SK-N-MC (cell line): ENCODE measurements around the gene USB1.

Experiments used
- DNase-seq: peaks from one replicate; pipeline ENCODE4 v3.0.0-alpha.2; 2011; ENCODE audit warnings: low read depth, low spot score
- H3K27ac ChIP-seq: fragments of 200-600 bp; sonication (generic); 2 replicates; pipeline ENCODE4 v1.5.1; 2016; ENCODE audit warnings: mixed run types
- H3K36me3 ChIP-seq: fragments of 200-600 bp; sonication (generic); 2 replicates; pipeline ENCODE4 v1.6.1; 2017; ENCODE audit warnings: antibody characterized with exemption, low read length, mixed read lengths; ENCODE audit not compliant: insufficient read depth
- H3K4me3 ChIP-seq: fragments of 200-600 bp; sonication (generic); 2 replicates; pipeline ENCODE4 v1.5.1; 2016
- H3K9ac ChIP-seq: fragments of 200-600 bp; sonication (generic); 2 replicates; pipeline ENCODE4 v1.8.0; 2017; ENCODE audit warnings: mixed run types, mixed read lengths; ENCODE audit not compliant: insufficient read length
- H3K9me3 ChIP-seq: fragments of 200-600 bp; sonication (generic); 2 replicates; pipeline ENCODE4 v1.6.1; 2017; ENCODE audit warnings: low read depth, mild to moderate bottlenecking, antibody characterized with exemption, low read length, moderate library complexity, mixed read lengths
- EZH2 ChIP-seq: fragments of 200-600 bp; sonication (generic); IDR thresholded peaks from one replicate; pipeline ENCODE4 v1.6.1; 2017; ENCODE audit warnings: antibody characterized with exemption
- FOXP2 ChIP-seq: optimal IDR thresholded peaks from 2 replicates; pipeline ENCODE3; 2011; ENCODE audit warnings: mild to moderate bottlenecking, moderate library complexity; ENCODE audit not compliant: insufficient read depth; ENCODE audit errors: extremely low read length, control extremely low read depth
- POLR2AphosphoS5 ChIP-seq: IDR thresholded peaks from 2 replicates; pipeline ENCODE4 v1.6.1; 2012; ENCODE audit warnings: mild to moderate bottlenecking, low read depth, low read length, borderline replicate concordance

The USB1 gene

DNA sequence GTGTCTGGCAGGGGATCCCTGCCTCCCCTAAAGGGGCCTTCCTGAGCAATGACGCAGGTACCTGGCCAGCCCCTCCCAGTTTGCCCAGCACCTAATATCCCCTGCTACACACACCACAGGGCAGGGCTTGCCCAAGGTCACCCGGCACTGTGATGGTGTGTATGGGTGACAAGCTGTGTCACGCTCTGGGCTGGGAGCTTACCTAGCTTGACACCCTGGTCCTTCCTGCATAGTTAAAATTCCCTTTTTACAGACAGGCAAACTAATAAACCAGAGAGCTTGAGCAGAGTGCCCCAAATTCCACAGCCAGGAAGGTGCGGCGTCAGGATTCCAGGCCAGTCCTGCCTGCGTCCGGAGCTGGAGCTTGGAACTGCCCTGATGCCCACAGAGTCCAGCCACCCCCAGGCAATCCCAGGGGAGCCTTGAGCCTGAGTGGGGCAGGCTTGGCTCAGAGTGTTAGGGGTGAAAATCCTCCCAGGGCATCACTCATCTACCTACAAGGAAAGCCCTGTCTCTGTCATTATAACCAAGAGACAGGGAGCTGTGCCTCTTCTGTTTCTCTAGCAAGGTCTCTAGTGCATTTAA is 42.5 kb downstream of the USB1 start:
- DNase-seq: no peak
- Histone ChIP-seq H3K9me3 (no peaks in the 10 kb centered on the region), H3K9ac (no peak overlapping the region), H3K4me3 (no peak overlapping the region), H3K27ac (no peak overlapping the region), H3K36me3 (no peaks in the 10 kb centered on the region)
- TF ChIP-seq FOXP2 (no peak), EZH2 (no peak), POLR2AphosphoS5 (no peak)

DNA sequence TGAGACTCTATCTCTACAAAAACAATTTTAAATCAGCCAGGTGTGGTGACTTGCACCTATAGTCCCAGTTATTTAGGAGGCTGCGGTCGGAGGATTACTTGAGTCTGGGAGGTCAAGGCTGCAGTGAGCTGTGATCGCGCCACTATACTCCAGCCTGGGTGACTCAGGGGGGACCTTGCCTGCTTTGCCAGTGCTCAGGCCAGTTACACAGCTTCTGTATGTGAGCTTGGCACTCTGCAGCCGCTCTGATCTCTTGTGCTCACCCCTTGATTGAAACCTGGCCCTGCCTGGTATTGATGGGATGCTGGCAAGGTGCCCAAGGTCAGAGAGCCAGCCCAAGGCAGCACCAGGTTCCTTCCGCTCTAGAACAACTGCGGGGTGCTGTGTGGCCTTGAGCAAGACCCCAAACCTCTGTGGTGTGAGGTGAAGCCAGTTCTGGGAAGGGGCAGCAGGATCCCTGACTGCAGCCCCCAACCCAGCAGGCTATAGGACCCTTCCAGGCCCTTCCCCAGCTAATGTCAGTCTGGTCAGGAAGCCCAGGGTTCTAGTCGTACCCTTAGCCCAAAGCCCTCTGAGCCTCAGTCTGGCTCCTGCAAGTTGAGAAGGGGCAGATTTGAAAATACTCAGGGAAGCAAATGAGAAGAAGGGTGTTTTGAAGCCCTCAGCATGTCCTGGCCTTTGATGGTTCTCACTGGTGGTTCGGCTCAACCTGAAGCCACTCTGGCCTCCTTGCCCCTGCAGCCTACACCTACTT is 43.2 kb downstream of the USB1 start:
- Histone ChIP-seq H3K4me3 (no peak overlapping the region), H3K27ac (no peak overlapping the region), H3K9ac (no peak overlapping the region), H3K36me3 (no peaks in the 10 kb centered on the region), H3K9me3 (no peaks in the 10 kb centered on the region)
- DNase-seq: no peak
- TF ChIP-seq POLR2AphosphoS5 (no peak), EZH2 (no peak), FOXP2 (no peak)

- H3K4me3 ChIP-seq: no peak overlapping the region
- H3K9me3 ChIP-seq: no peaks in the 10 kb centered on the region
- H3K36me3 ChIP-seq: no peaks in the 10 kb centered on the region
- H3K27ac ChIP-seq: no peak overlapping the region
- TF ChIP-seq FOXP2 (no peak), POLR2AphosphoS5 (no peak), EZH2 (no peak)
- no peak overlapping the region for H3K9ac ChIP-seq
- DNase-seq: no peak
Observed at GRCh38 chr16:58045096-58045495, 43.9 kb downstream of the USB1 start.

DNA sequence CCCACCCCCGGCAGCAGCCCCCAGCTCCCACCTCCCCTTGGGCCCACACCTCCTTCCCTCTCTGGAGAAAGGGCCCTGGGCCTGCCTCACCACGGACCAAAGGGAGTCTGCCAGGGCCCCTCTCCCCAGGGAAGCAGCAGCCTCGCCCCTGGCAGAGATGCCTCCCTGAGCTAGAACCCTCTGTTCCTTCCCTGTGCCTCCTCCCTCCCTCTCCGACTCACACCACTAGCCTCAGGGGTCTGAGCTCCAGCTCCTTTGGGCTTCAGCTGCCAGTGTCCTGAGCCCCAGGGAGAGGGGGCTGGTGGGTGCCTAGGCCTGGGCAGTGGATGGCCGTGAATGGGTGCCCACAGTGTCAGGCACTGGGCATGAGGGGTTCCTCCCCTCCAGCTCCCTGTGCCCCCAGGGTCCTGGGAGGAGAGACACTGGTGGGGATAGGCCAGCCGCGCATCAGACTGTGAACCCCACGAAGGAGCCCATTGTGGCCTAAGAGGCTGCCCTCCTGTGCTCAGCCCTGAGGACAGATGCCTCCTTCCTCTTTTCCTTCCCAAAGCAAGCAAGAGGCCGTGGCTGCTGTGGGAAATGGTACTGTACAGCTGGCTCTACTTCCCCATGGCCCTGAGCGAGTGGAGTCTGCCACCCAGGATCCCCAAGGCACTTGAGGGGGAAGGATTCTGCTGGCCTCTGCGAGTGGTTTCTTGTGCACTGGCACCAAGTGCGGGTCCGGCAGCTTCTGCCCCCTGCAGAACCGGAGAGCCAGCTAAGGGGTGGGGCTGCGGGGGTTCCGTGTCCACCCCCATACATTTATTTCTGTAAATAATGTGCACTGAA is 45.1 kb downstream of the USB1 start:
- TF ChIP-seq EZH2 (no peak), FOXP2 (no peak), POLR2AphosphoS5 (no peak)
- Histone ChIP-seq H3K27ac (no peak overlapping the region), H3K9me3 (no peaks in the 10 kb centered on the region), H3K4me3 (no peak overlapping the region), H3K36me3 (no peaks in the 10 kb centered on the region), H3K9ac (no peak overlapping the region)
- no peak for DNase-seq

- Histone ChIP-seq H3K9ac (no peak overlapping the region), H3K4me3 (no peak overlapping the region), H3K27ac (no peak overlapping the region), H3K36me3 (no peaks in the 10 kb centered on the region), H3K9me3 (no peaks in the 10 kb centered on the region)
- DNase-seq: no peak
- TF ChIP-seq POLR2AphosphoS5 (no peak), FOXP2 (no peak), EZH2 (no peak)
Observed at GRCh38 chr16:58046936-58047335, 45.7 kb downstream of the USB1 start.

DNA sequence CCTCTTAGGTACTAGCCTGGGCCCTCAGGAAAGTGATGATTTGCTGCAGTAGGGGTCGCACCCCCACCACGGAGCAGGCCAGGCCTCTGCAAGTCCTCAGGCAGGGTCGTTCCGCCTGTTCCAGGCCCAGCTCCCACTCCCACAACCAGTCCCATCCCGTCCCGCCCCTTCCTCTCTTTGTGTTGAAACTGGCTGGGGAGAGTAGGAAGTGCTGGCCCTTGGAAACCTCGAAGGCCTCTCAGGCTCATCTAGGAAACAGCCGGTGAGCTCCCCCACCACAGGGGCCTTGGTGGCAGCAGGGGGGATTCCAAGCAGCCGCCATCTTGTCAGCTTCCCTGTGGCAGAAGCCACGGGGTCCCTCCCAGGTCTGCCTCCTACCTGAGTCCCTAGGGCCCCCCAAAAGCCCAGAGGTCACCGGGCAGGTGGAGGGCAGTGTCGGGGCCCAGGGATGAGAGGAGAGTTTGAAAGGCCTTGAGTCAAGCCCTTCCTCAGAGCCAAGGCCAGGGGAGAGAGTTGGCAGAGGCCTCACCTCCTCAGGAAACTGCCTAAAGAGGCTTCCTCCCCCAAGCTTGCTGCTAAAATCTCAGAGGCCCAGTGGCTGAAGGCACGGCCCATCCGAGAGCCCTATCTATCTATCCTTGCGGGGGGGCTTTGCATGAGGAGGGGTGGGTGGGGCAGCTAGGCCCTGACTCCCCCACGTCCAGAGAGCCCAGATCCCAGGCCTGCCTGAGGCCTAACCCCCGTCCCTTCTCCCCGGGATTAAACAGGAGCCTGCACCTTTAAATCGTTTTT is 46.5 kb downstream of the USB1 start:
- Histone ChIP-seq H3K9ac (no peak overlapping the region), H3K4me3 (no peak overlapping the region), H3K9me3 (no peaks in the 10 kb centered on the region), H3K36me3 (no peaks in the 10 kb centered on the region), H3K27ac (no peak overlapping the region)
- no peak for TF ChIP-seq POLR2AphosphoS5
- no peak for TF ChIP-seq FOXP2
- TF ChIP-seq EZH2: no peak
- no peak for DNase-seq

GRCh38 chr16:58048494-58049231 is 47.5 kb downstream of the USB1 start:
- TF ChIP-seq EZH2 (no peak), POLR2AphosphoS5 (no peak), FOXP2 (no peak)
- Histone ChIP-seq H3K27ac (no peak overlapping the region), H3K4me3 (no peak overlapping the region), H3K9me3 (no peaks in the 10 kb centered on the region), H3K9ac (no peak overlapping the region), H3K36me3 (no peaks in the 10 kb centered on the region)
- no peak for DNase-seq
